KBM-7 (cell line): ENCODE data around the gene EMILIN3.

Experiments
- DNase-seq: peaks from one replicate; pipeline ENCODE4 v3.0.0-alpha.2; 2015
- in situ Hi-C: fragments of 300-500 bp; cut with MboI; formaldehyde crosslinking; loops from 2 replicates; pipeline ENCODE4 v1.14.3; 2020; ENCODE audit warnings: low sequenced_read_pairs, low pct_unique_long_range_greater_than_20kb, mixed read lengths

The EMILIN3 gene

GRCh38 chr20:41392871-41393704 is 26.5 kb upstream of the EMILIN3 start:
- in situ Hi-C loops: no loop called here
- DNase-seq: no peak

- no peak for DNase-seq
- in situ Hi-C loops: no loop called here
These were observed 25.7 kb upstream of the EMILIN3 start for GRCh38 chr20:41392295-41392694.

GRCh38 chr20:41391587-41392001 is 25.0 kb upstream of the EMILIN3 start:
- in situ Hi-C loops: no loop called here
- no peak for DNase-seq

- in situ Hi-C loops: no loop called here
- no peak for DNase-seq
These were observed 24.3 kb upstream of the EMILIN3 start for GRCh38 chr20:41390889-41391288.

GRCh38 chr20:41387444-41387851 is 20.8 kb upstream of the EMILIN3 start:
- in situ Hi-C loops: no loop called here
- DNase-seq: no peak

GRCh38 chr20:41386502-41387427 is 20.1 kb upstream of the EMILIN3 start:
- no peak for DNase-seq
- in situ Hi-C loops: no loop called here

GRCh38 chr20:41382791-41383305 is 16.2 kb upstream of the EMILIN3 start:
- in situ Hi-C loops: no loop called here
- DNase-seq: no peak

GRCh38 chr20:41380551-41381193 is 14.1 kb upstream of the EMILIN3 start:
- in situ Hi-C loops: no loop called here
- DNase-seq: peak; percentile 25

- in situ Hi-C loops: no loop called here
- peak; percentile 45 for DNase-seq
These were observed 12.9 kb upstream of the EMILIN3 start for GRCh38 chr20:41379551-41379950.

GRCh38 chr20:41377275-41377674 is 10.7 kb upstream of the EMILIN3 start:
- no peak for DNase-seq
- in situ Hi-C loops: no loop called here

GRCh38 chr20:41376349-41376748 is 9.7 kb upstream of the EMILIN3 start:
- DNase-seq: no peak
- in situ Hi-C loops: no loop called here

- no peak for DNase-seq
- in situ Hi-C loops: no loop called here
These were observed 9.2 kb upstream of the EMILIN3 start for GRCh38 chr20:41375846-41376245.

GRCh38 chr20:41373931-41374920 is 7.6 kb upstream of the EMILIN3 start:
- in situ Hi-C loops: no loop called here
- DNase-seq: no peak

GRCh38 chr20:41373251-41373783 is 6.7 kb upstream of the EMILIN3 start:
- no peak for DNase-seq
- in situ Hi-C loops: no loop called here

GRCh38 chr20:41371371-41371770 is 4.8 kb upstream of the EMILIN3 start:
- in situ Hi-C loops: no loop called here
- no peak for DNase-seq

- DNase-seq: no peak
These were observed 3.6 kb upstream of the EMILIN3 start for GRCh38 chr20:41370176-41370575.

GRCh38 chr20:41369673-41370072 is 3.1 kb upstream of the EMILIN3 start:
- in situ Hi-C loops: no loop called here
- DNase-seq: no peak

More at GRCh38 chr20:41370176-41370575, 3.6 kb upstream of the EMILIN3 start:
- in situ Hi-C loops: no loop called here

GRCh38 chr20:41367956-41368355 is 1.3 kb upstream of the EMILIN3 start:
- in situ Hi-C loops: no loop called here
- no peak for DNase-seq
